WTC11 (cell line): ENCODE measurements around the gene SLC19A1. TPM values are rescaled to one million over a fixed set of nuclear protein-coding genes. Genes with fewer than 3 reads are reported as not detected.

Experiments
- ATAC-seq: fragments of 200-7000 bp; cut with Tn5 transposase; 2 replicates; pipeline ENCODE4 v1.10.0; 2021; ENCODE audit warnings: mild to moderate bottlenecking, moderate library complexity
- CTCF ChIA-PET: fragments of 300-600 bp; sonication (Branson Sonifier 250); formaldehyde crosslinking; loops from one replicate; lab custom pipeline; 2021; ENCODE audit warnings: antibody characterized with exemption; lab: Charles Lee
- POLR2A ChIA-PET: fragments of 350-600 bp; sonication (Branson Sonifier 250); formaldehyde crosslinking; loops from one replicate; lab custom pipeline; 2021; ENCODE audit warnings: antibody characterized with exemption; lab: Charles Lee
- DNase-seq: peaks from one replicate; pipeline ENCODE4 v3.0.0; 2021; ENCODE audit warnings: low spot score
- H3K27ac Mint-ChIP-seq: 2 replicates; pipeline ENCODE4 v1.8.0; 2021; ENCODE audit warnings: mixed read lengths
- H3K27me3 Mint-ChIP-seq: 2 replicates; pipeline ENCODE4 v1.8.0; 2021; ENCODE audit warnings: low read depth, mild to moderate bottlenecking, moderate library complexity, mixed read lengths
- H3K36me3 Mint-ChIP-seq: 2 replicates; pipeline ENCODE4 v1.8.0; 2021; ENCODE audit warnings: mixed read lengths
- H3K4me1 Mint-ChIP-seq: 2 replicates; pipeline ENCODE4 v1.8.0; 2022; ENCODE audit warnings: mixed read lengths
- H3K4me3 Mint-ChIP-seq: 2 replicates; pipeline ENCODE4 v1.8.0; 2021; ENCODE audit warnings: mild to moderate bottlenecking, moderate library complexity, mixed read lengths
- H3K9me3 Mint-ChIP-seq: 2 replicates; pipeline ENCODE4 v1.8.0; 2021; ENCODE audit warnings: mixed read lengths
- ARID4B ChIP-seq: sonication (generic); formaldehyde crosslinking; IDR thresholded peaks from 2 replicates; pipeline ENCODE4 v1.8.0; 2023; ENCODE audit warnings: missing genetic modification reagents, mild to moderate bottlenecking, borderline replicate concordance
- CDX4 ChIP-seq: fragments of 250-450 bp; sonication (Bioruptor Pico); IDR thresholded peaks from 2 replicates; pipeline ENCODE4 v1.9.0; 2021; ENCODE audit warnings: moderate library complexity, mild to moderate bottlenecking, inconsistent platforms, borderline replicate concordance
- EMX1 ChIP-seq: fragments of 250-450 bp; sonication (Bioruptor Pico); IDR thresholded peaks from 2 replicates; pipeline ENCODE4 v1.8.0; 2021; ENCODE audit warnings: mild to moderate bottlenecking
- FOXJ3 ChIP-seq: sonication (generic); formaldehyde crosslinking; IDR thresholded peaks from 2 replicates; pipeline ENCODE4 v1.9.0; 2021; ENCODE audit warnings: missing genetic modification reagents, mild to moderate bottlenecking, borderline replicate concordance
- GRHL2 ChIP-seq: fragments of 250-450 bp; sonication (Bioruptor Pico); IDR thresholded peaks from 2 replicates; pipeline ENCODE4 v1.8.0; 2022; ENCODE audit warnings: mild to moderate bottlenecking, moderate library complexity; ENCODE audit not compliant: insufficient replicate concordance, severe bottlenecking
- HMGA2 ChIP-seq: fragments of 250-450 bp; sonication (Bioruptor Pico); IDR thresholded peaks from 2 replicates; pipeline ENCODE4 v1.4.0; 2021; ENCODE audit warnings: mild to moderate bottlenecking, moderate library complexity
- JUN ChIP-seq: sonication (generic); formaldehyde crosslinking; IDR thresholded peaks from 2 replicates; pipeline ENCODE4 v1.8.0; 2023; ENCODE audit warnings: mild to moderate bottlenecking, missing genetic modification reagents
- MXD4 ChIP-seq: fragments of 250-450 bp; sonication (Bioruptor Pico); IDR thresholded peaks from 2 replicates; pipeline ENCODE4 v1.8.0; 2021; ENCODE audit warnings: mild to moderate bottlenecking, moderate library complexity, borderline replicate concordance
- MYBL2 ChIP-seq: sonication (generic); formaldehyde crosslinking; IDR thresholded peaks from 2 replicates; pipeline ENCODE4 v1.8.1; 2023; ENCODE audit warnings: mild to moderate bottlenecking, moderate library complexity, missing genetic modification reagents
- OVOL2 ChIP-seq: fragments of 250-450 bp; sonication (Bioruptor Pico); IDR thresholded peaks from 2 replicates; pipeline ENCODE4 v1.9.0; 2021; ENCODE audit warnings: mild to moderate bottlenecking, borderline replicate concordance
- SP1 ChIP-seq: sonication (generic); formaldehyde crosslinking; conservative IDR thresholded peaks from 2 replicates; pipeline ENCODE4 v1.8.1; 2022; ENCODE audit warnings: missing genetic modification reagents
- ZNF263 ChIP-seq: sonication (generic); formaldehyde crosslinking; IDR thresholded peaks from 2 replicates; pipeline ENCODE4 v1.8.1; 2022; ENCODE audit warnings: low read depth, mild to moderate bottlenecking, moderate library complexity, missing genetic modification reagents
- ZNF396 ChIP-seq: fragments of 250-450 bp; sonication (Bioruptor Pico); IDR thresholded peaks from 2 replicates; pipeline ENCODE4 v1.8.0; 2021; ENCODE audit warnings: mild to moderate bottlenecking, moderate library complexity, borderline replicate concordance
- ZNF416 ChIP-seq: fragments of 250-450 bp; sonication (Bioruptor Pico); IDR thresholded peaks from 2 replicates; pipeline ENCODE4 v1.9.0; 2021; ENCODE audit warnings: mild to moderate bottlenecking, inconsistent platforms
- ZNF423 ChIP-seq: fragments of 250-450 bp; sonication (Bioruptor Pico); IDR thresholded peaks from 2 replicates; pipeline ENCODE4 v2.1.2; 2022; ENCODE audit warnings: mild to moderate bottlenecking, moderate library complexity
- ZNF671 ChIP-seq: fragments of 250-450 bp; sonication (Bioruptor Pico); IDR thresholded peaks from 2 replicates; pipeline ENCODE4 v1.8.0; 2021; ENCODE audit warnings: mild to moderate bottlenecking
- total RNA-seq: library from RNA; stranded (reverse); gene quantifications from 3 replicates; pipeline ENCODE4 v1.2.3, GENCODE V29; 2021
- TF ChIP-seq, protein P1 (sequence below): sonication (generic); formaldehyde crosslinking; IDR thresholded peaks from 2 replicates; pipeline ENCODE4 v1.8.1; 2023; ENCODE audit warnings: mild to moderate bottlenecking, missing genetic modification reagents
- TF ChIP-seq, protein P2 (sequence below): sonication (generic); formaldehyde crosslinking; IDR thresholded peaks from 2 replicates; pipeline ENCODE4 v1.8.1; 2023; ENCODE audit warnings: mild to moderate bottlenecking, missing genetic modification reagents
- TF ChIP-seq, protein P3 (sequence below): fragments of 250-450 bp; sonication (Bioruptor Pico); IDR thresholded peaks from 2 replicates; pipeline ENCODE4 v1.9.0; 2021; ENCODE audit warnings: mild to moderate bottlenecking
- TF ChIP-seq, protein P4 (sequence below): sonication (generic); formaldehyde crosslinking; IDR thresholded peaks from 2 replicates; pipeline ENCODE4 v1.8.0; 2022; ENCODE audit warnings: mild to moderate bottlenecking, missing genetic modification reagents

SLC19A1 gene
- total RNA-seq, 1 experiment from 2014 or later: 29.8 TPM

DNA sequence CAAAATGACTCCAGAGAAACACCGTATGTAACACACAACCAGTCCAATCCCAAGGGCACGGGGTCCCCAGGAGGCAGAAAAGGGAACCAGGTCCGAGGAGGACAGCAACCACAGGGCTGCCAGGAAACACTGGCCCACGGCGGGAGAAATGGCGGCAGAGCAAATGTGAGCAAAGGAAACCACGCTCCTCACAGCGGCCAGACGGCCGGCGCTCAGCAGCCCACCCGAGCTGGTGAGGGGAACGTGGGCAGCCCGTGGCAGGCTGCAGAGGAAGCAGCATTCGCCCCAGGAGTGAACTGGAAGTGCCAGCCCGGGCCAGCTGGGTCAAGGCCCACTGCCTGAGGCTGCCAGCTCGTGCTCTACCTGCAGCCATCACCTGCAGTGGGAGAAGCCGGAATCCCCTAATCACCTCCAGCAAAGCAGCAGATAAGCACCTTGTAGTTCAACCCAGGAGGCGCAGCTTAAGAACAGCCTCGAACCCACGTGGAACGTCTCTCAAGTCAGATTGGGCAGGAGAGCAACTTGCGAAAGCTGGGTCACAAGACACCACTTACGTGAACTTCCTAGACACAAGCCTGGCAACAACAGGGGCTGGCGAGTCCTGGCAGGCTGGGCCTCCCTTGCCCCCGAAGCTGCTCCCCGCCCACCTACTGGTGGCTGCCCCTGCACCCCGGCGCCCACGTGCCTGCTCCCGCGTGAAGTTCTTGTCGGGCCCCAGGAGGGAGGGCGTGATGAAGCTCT, 6.7 kb downstream of the SLC19A1 start:
- TF ChIP-seq EMX1: no peak
- no peak for TF ChIP-seq ZNF671 (CRISPR knock-in tag)
- TF ChIP-seq ZNF396: no peak
- no peak for TF ChIP-seq ARID4B (CRISPR knock-in tag)
- TF ChIP-seq, protein P1, sequence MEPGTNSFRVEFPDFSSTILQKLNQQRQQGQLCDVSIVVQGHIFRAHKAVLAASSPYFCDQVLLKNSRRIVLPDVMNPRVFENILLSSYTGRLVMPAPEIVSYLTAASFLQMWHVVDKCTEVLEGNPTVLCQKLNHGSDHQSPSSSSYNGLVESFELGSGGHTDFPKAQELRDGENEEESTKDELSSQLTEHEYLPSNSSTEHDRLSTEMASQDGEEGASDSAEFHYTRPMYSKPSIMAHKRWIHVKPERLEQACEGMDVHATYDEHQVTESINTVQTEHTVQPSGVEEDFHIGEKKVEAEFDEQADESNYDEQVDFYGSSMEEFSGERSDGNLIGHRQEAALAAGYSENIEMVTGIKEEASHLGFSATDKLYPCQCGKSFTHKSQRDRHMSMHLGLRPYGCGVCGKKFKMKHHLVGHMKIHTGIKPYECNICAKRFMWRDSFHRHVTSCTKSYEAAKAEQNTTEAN (CRISPR knock-in tag): no peak
- no peak for TF ChIP-seq CDX4 (CRISPR knock-in tag)
- no peak for TF ChIP-seq GRHL2
- TF ChIP-seq ZNF423 (CRISPR knock-in tag): no peak
- TF ChIP-seq, protein P2, sequence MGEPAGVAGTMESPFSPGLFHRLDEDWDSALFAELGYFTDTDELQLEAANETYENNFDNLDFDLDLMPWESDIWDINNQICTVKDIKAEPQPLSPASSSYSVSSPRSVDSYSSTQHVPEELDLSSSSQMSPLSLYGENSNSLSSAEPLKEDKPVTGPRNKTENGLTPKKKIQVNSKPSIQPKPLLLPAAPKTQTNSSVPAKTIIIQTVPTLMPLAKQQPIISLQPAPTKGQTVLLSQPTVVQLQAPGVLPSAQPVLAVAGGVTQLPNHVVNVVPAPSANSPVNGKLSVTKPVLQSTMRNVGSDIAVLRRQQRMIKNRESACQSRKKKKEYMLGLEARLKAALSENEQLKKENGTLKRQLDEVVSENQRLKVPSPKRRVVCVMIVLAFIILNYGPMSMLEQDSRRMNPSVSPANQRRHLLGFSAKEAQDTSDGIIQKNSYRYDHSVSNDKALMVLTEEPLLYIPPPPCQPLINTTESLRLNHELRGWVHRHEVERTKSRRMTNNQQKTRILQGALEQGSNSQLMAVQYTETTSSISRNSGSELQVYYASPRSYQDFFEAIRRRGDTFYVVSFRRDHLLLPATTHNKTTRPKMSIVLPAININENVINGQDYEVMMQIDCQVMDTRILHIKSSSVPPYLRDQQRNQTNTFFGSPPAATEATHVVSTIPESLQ (CRISPR knock-in tag): no peak
- TF ChIP-seq SP1 (CRISPR knock-in tag): no peak
- TF ChIP-seq ZNF263 (CRISPR knock-in tag): no peak
- no peak for TF ChIP-seq ZNF416
- TF ChIP-seq JUN (CRISPR knock-in tag): no peak
- no peak for TF ChIP-seq OVOL2 (CRISPR knock-in tag)
- TF ChIP-seq, protein P3, sequence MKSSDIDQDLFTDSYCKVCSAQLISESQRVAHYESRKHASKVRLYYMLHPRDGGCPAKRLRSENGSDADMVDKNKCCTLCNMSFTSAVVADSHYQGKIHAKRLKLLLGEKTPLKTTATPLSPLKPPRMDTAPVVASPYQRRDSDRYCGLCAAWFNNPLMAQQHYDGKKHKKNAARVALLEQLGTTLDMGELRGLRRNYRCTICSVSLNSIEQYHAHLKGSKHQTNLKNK (CRISPR knock-in tag): no peak
- DNase-seq (peak; percentile 9), ATAC-seq (no peak)
- no peak overlapping the region for H3K27ac Mint-ChIP-seq
- H3K27me3 Mint-ChIP-seq: no peaks in the 10 kb centered on the region
- H3K4me3 Mint-ChIP-seq: no peak overlapping the region
- H3K4me1 Mint-ChIP-seq: no peaks in the 10 kb centered on the region
- H3K36me3 Mint-ChIP-seq: peaks cover 10% of the 10 kb centered on the region
- ChIA-PET CTCF (no interaction called here), POLR2A (no interaction called here)
- no peaks in the 10 kb centered on the region for H3K9me3 Mint-ChIP-seq

DNA sequence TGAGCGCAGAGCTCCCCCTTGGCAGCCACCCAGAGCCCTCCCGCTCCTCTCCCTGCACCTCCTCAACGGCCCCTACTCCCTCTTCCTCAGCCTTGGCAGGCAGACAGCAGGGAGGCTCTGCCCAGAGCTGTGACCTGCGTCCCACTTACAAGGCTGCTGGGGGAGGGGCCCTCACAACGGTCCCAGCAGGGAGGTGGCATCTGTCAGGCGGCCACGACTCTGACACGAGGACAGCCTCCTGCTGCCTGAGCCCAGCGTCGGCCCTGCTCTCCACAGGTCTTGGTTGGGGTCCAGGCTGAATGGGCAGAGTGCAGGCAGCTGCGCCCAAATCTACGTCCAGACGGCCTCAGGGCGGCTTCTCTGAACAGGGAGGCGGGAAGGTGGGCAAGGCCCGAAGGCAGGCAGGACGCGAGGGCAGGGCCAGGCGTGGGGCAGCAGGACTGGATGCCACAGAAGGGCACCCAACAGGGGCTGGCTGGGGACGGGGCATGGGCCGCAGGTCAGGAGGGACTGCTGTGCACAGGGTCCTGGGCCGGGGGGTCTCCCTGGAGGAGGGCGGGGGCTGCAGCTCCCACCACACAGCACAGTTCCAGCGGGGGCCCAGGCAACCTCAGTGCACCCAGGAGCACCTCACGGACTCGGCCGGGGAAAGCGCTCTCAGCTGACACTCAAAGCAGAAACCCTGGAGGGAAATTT, 7.5 kb downstream of the SLC19A1 start:
- DNase-seq: peak; percentile 6
- H3K27me3 Mint-ChIP-seq: no peaks in the 10 kb centered on the region
- no peak overlapping the region for H3K4me3 Mint-ChIP-seq
- ChIA-PET CTCF (interaction anchor here (0.7 to 1.3 kb wide), 2 partner anchors 18 to 21 kb away, joined by 3 read pairs; no protein-coding TSS in a partner anchor), POLR2A (no interaction called here)
- peaks cover 10% of the 10 kb centered on the region for H3K36me3 Mint-ChIP-seq
- no peak for ATAC-seq
- no peak overlapping the region for H3K27ac Mint-ChIP-seq
- H3K4me1 Mint-ChIP-seq: no peaks in the 10 kb centered on the region
- H3K9me3 Mint-ChIP-seq: no peaks in the 10 kb centered on the region
- TF ChIP-seq, protein P4, sequence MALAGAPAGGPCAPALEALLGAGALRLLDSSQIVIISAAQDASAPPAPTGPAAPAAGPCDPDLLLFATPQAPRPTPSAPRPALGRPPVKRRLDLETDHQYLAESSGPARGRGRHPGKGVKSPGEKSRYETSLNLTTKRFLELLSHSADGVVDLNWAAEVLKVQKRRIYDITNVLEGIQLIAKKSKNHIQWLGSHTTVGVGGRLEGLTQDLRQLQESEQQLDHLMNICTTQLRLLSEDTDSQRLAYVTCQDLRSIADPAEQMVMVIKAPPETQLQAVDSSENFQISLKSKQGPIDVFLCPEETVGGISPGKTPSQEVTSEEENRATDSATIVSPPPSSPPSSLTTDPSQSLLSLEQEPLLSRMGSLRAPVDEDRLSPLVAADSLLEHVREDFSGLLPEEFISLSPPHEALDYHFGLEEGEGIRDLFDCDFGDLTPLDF (CRISPR knock-in tag): no peak
- TF ChIP-seq MYBL2 (CRISPR knock-in tag) (no peak), HMGA2 (CRISPR knock-in tag) (no peak), EMX1 (no peak), CDX4 (CRISPR knock-in tag) (no peak), FOXJ3 (CRISPR knock-in tag) (no peak), MXD4 (CRISPR knock-in tag) (no peak)
- TF ChIP-seq, protein P1 (CRISPR knock-in tag): no peak
